DMS79 treated with DMSO at 0.1 percent for 48 hours (cell line): ENCODE measurements around the gene SLC26A6.

Source experiments
- DNase-seq: peaks from one replicate; lab custom pipeline; 2025; lab: John Stamatoyannopoulos, UW

Gene SLC26A6

DNA sequence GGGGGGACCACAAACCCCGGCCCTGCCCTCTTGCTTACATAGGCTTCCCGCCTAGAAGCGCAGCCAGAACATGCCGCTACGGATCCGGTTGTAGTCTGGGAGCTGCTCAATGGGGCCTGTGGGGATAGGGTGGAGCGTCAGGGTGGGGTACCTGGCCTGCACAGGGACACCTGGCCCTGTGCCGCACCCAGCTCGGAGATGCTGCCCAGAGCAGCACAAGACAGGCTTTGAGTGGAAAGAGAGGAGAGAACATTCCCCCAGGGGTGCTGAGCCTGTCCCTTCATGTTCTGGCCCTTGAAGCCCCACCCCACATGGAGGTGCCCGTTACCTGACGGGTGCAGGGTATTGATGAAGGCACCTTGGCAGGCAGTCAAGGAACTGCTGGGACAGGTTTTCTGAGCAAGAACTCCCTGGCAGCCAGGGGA lies 36.2 kb downstream of the SLC26A6 start:
- DNase-seq, result no peak

DNA sequence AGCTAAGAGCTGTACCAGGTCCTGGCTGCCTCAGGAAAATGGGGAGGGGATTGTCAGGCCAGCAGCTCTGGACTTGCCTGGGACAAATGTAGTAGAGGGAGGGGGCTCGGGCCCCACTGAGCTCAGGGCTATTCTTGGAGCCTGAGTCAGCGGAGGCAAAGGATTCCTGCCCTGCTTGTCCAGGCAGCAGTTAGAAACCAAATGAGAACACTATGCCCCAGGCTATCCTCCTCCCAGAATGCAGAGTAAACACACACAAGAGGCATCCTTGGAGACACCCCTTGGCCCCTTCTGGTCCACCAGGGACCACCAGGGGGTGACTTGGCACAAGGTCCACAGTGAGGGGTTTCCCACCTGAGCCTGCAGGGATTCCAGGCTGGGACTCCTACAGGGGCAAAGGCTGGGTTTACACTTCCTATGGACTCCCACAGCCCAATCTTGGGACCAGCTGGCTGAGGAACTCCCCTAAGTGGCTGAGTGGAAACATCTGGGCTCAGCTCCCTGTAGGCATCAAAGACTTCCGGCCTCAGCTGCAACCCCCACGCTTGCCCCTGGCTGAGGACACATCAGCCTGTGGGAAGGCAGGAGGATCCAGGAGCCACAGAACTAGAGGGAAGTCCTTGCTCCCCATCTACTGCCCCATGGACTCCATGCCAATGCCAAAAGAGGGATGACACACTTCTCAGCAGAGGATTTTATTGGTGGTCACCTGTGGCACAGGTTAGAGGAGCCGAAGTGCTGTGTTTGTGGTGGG lies 36.8 kb downstream of the SLC26A6 start:
- DNase-seq, result no peak

DNA sequence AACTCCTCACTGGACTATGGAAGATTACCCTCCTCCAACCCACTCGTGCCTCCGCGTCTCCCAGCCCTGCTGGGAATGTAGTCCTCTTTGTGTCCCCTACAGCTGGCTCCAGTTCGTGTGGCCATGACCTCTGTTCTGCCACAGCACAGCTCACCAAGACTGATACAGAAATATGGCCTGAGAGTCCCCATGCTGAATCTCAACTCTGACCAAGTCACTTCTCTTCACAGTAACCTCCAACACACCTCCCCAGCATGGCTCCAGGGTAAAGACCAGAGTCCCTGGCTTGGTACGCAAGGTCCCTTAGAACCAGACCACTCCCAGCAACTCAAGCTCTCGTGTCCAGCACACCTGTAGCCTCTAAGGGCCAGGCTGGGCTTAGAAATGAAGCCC lies 37.9 kb downstream of the SLC26A6 start:
- DNase-seq, result no peak

DNA sequence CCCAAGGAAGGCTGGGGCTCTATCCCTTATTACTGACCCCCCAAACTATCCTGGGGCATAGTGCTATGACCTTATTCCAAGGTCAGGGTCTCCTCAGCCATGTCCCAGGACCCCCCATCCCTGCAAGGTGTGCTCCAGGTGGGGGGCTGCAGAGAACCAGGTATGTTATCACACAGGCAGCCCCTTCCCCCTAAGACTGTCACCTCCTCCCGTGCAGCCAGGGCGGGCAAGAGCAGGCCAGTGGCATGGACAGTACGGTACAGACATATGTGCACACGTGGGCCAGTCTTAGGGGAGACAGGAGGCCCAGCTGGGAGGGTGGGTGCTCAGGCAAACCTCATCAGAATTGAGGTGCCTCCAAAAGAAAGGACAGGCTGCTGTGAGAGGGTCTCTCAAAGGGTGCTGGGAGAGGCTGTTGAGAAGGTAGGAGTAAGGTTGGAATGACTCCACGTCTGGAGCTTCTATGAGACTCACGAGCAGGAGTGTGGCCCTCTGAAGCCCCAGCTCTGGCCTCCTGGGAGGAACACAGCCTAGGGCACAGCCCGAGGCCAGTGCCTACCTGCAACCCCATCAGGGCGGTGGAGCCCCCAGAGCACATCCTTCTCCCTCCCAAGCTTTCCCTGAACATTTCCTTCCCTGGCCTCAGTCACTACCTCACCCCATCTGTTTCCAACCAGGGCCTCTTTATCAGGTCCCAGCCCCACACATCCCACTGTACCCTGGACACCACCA lies 38.4 kb downstream of the SLC26A6 start:
- DNase-seq, result no peak

DNA sequence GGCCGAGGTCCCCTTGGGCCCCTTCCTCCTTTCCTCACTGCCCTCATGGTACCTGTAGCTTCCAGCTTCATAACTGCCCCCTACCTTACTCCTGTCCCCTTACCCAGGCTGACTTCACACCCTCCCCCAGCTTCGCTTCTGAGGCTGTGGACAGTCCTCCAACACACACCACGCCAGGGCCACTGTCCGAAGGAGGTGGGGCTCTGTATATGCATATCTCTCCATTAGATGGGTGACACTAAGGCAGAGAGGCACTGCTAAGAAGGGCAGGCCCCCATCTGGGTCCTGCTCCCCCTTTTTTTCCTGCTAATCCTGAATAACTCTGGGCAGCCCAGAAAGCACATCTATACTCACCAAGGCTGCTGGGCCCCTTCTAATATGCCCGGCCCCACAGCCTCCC lies 39.1 kb downstream of the SLC26A6 start:
- no peak for DNase-seq

- DNase-seq, result no peak
Measured at GRCh38 chr3:48595526-48596121, 39.6 kb downstream of the SLC26A6 start.

DNA sequence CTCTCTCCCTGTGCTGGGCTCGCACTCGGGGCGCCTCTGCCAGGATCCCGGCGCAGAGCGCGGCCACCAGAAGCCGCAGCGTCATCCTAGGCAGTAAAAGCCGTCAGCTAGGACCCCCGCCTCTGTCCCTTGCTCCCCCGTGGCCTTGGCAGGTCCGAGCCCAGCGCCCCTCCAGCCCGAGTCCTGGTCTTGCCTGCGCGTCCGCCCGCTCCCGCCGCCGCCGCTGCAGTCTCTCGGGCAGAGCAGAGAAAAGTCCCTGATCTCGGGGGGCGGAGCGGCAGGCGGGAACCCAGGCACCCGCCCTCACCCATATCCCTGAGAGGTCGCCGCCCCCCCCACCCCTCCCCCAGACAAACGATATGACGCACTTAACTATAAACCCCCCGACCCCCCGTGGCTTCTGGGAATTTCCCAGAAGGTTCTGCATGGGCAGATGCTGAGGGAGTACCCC lies 40.2 kb downstream of the SLC26A6 start, which contains the start of gene COL7A1:
TSS of gene COL7A1 (minus strand) at position 255 of the 451 bp plus-strand sequence. CDS start at position 85, 170 bp downstream.
- DNase-seq, result no peak

- DNase-seq, result no peak
Measured at GRCh38 chr3:48594417-48595049, 40.7 kb downstream of the SLC26A6 start.

DNA sequence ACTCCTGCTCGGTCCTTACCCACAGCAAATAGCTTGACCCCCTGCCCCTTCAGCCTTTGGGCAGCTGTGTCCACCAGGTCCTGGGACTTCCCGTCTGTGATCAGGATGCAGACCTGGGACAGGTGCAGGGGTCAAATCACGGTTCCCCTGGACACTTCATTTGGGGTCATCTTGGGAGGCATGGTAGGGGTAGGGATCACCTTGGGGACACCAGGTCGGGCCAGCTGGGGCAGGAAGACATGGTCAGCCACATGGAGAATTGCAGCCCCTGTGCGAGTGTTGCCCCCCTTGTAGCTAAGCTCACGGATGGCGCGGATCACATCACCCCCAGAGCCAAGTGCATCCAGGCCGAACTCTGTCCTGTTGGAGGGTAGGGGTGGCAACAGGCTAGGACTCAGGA lies 41.9 kb downstream of the SLC26A6 start:
- no peak for DNase-seq

DNA sequence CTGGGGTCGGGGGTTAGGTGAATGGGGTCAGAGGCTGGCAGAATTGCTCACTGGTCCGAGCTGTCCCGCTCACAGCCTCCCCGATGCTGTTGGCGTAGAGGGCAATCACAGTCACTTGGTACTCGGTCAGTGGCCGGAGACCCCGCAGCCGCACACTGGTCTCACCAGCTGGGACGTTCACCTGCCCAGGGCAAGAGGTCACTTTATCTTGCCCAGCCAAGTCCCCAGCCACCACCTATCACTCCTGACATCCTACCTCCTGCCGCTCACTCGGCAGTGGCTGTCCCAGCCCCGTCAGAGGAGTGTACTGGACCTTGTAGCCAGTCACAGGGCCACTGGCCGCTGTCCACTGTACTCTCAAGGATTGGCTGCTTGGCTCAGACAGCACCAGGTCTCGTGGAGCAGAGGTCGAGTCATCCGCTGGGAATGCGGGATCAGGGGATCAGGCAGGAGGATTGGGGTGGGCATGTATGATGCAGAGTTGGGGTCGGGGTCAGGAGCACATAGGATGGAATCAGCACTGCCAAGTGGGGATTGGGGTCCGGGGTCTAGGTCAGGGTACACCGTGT lies 42.7 kb downstream of the SLC26A6 start:
- no peak for DNase-seq

DNA sequence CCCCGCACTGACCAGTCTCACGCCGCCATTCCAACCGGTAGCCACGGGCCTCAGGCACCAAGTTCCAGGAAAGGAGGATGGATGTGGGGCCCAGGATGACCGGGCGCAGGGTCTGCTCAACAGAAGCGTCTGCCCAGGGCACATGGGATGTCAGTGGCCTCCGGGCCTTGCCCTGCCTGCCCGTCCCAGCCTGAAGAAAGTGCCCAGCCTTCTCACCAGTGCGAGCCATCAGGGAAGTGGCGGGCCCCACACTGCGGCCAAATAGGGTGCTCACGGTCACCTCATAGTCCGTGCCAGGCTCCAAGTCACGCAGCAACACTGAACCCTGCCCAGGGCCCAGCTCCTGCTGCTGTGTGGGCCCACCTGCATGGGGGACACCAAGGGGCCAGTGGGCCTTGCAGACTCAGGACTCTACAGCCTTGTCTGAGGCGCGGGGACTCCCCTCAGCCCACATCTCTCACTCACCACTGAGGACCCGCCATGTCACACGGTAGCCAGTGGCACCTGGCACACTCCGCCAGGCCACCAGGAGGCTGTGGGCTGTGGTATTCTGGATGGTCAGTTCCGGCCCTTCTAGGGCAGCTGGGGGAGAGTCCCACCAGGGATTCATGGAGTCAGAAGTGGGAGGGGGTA lies 43.3 kb downstream of the SLC26A6 start:
- DNase-seq, result no peak

- no peak for DNase-seq
Measured at GRCh38 chr3:48591436-48591835, 43.8 kb downstream of the SLC26A6 start.

DNA sequence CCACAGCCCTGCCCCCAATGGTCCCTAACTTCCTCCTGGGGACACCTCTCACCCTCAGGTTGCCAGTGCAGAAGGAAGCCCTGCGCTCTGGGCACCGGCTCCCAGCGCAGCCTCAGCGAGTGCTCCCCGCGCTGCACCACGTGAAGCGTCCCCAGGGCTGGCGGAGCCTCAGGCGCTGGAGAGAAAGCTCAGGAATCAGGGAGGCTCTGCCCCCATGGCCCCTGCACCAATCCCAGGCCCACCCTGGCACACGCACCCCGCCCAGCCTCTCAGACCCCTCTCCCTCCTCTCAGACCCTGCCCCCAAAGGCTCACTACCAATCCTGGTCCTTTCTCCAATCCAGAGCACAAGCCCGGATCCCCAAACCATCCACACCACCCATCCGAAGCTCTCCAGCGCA lies 47.0 kb downstream of the SLC26A6 start:
- DNase-seq, result no peak

DNA sequence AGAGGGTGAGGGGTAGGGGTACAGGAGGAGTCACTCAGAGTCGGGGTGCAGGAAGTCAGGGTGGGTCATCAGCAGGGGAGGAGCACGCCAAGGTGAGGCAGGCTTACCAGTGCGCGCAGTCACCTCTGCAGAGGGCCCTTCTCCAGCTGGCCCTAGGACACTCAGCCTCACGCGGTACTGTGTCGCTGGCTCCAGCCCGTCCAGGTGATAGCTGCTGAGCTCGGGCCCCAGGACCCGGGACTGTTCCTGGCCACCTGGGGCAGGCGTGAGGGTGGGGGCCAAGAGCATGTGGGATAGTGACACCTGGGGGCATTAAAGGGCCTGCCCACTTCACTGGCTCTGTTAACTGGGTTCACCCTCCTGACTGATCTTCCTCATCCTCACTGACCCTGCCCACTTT lies 47.6 kb downstream of the SLC26A6 start:
- no peak for DNase-seq

DNA sequence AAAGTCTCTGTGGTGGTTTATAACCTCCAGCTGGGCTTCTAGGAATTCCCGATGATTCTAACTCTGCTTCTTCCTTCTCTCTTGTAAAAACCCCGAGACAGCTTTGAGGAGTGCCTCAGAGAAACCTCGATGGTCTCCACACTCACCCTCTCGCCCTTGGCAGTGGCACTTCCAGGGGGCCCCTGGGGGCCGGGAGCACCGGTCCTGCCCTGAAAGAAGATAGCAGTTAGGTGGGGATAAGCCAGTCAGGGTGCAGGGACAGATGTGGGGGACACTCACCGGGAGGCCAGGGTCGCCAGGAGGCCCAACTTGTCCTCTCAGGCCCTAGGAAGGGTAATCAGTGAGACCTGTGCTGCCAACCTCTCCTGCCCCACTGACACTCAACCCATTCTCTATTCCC lies 49.9 kb downstream of the SLC26A6 start:
- no peak for DNase-seq

DNA sequence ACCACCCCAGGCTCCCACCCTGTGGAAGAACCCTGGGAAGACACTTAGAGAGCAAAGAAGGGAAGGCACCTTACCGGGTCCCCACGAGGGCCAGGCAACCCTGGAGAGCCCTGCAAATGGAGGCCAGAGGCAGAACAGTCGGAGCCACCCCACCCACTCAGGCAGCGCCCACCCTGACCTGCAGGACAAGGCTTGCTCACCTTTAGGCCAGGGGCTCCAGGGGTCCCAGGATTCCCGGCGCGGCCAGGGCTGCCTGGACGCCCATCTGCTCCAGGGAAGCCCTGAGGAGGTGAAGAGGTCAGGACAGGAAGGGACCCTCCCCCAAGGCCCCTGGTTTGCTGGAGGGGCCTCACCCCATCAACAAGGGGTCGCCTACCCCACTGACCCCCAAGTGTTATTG lies 50.4 kb downstream of the SLC26A6 start:
- no peak for DNase-seq

GRCh38 chr3:48581621-48582481 lies 53.4 kb downstream of the SLC26A6 start:
- no peak for DNase-seq

- no peak for DNase-seq
Measured at GRCh38 chr3:48576647-48577046, 58.6 kb downstream of the SLC26A6 start.
